Panc1 (cell line): ENCODE results near the gene WFDC2.

Experiments
- POLR2AphosphoS5 ChIP-seq: IDR thresholded peaks from 2 replicates; pipeline ENCODE4 v1.6.1; 2012; ENCODE audit warnings: mild to moderate bottlenecking, low read depth, low read length, moderate library complexity
- TF ChIP-seq, protein P1 (sequence below): fragments of 450-650 bp; IDR thresholded peaks from 2 replicates; pipeline ENCODE4 v1.5.1; 2017; ENCODE audit warnings: mild to moderate bottlenecking

DNA sequence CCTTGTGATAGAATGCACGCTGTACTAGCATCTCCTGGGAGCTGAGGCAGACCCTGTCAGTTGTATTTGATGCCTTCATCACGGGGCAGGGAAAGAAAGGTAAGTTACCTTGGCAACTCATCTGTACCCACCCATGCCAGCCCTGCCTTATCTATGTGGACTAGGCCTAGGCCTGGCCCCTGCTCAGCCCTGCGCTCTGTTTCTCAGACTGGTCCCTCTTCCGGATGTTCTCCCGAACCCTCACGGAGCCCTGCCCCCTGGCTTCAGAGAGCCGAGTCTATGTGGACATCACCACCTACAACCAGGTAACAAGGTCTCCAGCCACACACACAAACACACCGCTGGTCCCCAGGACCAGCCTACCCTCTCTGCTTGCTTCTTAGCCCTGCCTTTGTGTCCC is 49.4 kb upstream of the WFDC2 start:
- TF ChIP-seq, protein P1, sequence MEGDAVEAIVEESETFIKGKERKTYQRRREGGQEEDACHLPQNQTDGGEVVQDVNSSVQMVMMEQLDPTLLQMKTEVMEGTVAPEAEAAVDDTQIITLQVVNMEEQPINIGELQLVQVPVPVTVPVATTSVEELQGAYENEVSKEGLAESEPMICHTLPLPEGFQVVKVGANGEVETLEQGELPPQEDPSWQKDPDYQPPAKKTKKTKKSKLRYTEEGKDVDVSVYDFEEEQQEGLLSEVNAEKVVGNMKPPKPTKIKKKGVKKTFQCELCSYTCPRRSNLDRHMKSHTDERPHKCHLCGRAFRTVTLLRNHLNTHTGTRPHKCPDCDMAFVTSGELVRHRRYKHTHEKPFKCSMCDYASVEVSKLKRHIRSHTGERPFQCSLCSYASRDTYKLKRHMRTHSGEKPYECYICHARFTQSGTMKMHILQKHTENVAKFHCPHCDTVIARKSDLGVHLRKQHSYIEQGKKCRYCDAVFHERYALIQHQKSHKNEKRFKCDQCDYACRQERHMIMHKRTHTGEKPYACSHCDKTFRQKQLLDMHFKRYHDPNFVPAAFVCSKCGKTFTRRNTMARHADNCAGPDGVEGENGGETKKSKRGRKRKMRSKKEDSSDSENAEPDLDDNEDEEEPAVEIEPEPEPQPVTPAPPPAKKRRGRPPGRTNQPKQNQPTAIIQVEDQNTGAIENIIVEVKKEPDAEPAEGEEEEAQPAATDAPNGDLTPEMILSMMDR: no peak
- TF ChIP-seq POLR2AphosphoS5: no peak
